Stimulated activated CD4-positive, alpha-beta T cell treated with anti-CD3 and anti-CD28 coated beads, Interleukin-15, amount 100 ng/mL, for 48 hours (primary cell): ENCODE data around the gene LRSAM1.

ENCODE experiments used
- DNase-seq, 2 donors: peaks; one replicate each; pipeline ENCODE4 v3.0.0-alpha.2; 2020; ENCODE audit warnings: low read depth in 2 of 2

LRSAM1 gene

DNA sequence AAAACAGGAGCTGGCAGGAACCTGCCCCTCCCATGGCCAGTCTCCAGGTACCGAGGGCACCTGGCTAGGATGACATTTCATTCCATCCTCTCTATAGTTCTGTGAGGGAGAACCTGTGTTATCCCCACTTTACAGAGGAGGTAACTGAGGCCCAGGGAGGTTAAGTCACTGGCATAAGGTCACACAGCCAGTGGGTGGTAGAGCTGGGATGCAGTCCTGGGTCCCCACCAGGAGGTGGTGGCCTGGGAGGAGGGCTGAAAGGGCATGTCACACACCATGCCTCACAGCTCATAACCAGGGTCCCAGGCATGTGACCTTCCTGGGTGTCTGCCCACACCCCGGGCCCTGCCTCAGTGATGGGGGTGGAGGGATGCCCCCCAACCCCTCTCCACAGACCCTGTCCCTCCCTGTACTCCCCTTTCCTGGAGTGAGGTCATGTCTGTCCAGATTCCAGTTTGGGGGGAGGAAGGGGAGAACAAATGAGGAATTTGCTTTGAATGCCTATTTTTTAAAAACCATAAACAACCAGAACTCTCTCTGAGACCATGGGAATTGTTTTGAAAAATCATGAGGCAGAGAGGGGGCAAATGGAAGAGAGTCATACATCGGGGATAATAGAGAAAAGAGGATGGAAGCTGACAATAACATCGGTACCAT, 83.1 kb downstream of the LRSAM1 start:
- no peak for DNase-seq

DNA sequence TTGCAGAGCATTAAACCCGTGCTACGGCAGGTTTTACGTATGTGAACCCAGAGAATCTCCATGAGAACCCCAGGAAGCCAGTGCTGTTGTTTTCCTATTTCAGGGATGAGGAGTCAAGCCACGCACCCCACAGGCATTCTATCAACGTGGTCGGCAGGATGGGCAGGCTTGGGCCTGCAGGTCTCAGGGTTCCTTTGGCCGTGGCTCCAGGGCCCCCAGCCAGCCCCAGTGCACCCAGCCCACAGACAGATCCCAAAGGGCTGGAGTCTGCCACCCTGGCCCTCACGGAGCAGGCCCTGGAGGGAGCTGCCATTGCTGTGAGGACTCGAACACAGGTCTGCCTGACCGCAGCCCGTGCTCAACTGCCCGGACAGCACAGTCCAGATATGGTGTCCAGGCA, 83.6 kb downstream of the LRSAM1 start:
- no peak for DNase-seq

DNA sequence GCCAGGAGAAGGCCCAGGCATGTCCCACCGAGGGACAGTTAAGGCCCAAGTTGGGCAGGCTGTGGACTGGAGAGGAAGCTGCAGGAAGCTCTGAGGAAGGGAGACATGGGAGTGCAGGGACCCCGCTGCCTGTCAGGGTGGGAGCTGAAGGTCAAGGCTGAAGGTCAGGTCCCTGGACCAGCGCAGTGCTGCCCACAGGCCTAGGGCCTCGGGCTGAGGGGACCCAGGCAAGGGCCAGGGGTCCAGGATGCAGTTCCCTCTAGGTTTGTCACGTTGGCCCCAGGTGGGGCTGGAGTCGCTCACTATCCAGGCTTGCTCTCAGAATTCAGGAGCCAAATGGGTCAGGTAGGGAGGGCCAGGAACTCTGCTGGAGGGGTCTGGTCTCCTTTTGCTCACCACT, 84.1 kb downstream of the LRSAM1 start:
- DNase-seq, result no peak

DNA sequence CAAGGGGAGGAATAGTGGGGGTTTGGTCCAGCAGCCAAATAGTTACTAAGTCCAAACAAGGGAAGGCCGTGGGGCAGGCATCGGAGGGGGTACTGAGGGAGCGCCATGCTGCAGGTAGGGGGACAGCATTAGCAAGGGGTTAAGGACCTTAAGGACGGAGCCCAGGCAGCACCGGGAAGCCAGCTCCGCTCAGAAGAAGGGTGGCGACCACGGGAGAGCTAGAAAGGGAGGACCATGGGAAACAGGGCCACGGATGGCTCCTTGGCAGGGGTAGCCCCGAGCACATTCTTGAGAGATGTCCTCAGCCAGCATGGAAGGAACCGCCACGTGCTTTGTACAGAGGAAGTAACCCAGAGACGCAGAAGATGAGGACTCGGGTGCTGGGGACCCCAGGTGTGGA, 84.5 kb downstream of the LRSAM1 start:
- no peak for DNase-seq

DNA sequence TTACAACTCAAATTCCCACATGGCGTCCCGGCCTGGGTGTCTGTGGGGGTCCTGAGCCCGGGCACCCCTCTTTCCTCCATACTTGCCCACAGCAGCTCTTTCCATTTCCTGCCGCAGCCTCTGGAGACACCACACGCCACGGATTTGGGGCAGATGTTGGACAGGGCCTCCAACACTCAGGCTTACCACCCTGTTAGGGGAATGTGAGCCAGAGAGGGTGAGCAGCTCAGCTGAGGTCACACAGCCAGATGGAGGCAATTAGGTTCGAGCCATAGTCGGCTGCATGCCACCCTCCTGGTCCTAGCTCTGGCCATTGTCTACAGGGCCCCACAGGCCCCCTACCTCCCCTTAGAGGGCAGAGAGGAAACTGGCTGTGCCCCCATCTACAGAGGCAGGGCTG, 85.2 kb downstream of the LRSAM1 start:
- DNase-seq, result no peak

DNA sequence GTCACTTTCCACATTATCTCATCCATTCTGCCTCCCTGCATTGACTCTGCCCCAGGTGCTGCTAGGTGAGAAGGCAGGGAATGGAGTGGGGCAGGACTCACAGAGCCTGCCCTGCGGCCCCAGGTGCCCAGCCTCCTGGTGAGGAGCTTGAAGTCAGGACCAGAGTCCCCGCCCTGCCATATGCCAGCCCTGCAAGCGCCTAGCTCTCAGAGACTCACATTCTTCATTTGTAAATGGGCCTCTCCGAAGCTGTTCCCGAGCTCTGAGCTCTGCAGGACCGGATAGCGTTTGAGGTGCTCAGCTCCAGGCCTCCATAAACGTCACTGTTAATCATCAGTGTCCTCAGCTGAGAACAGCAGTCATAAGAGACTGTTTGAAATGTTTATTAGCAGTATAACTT, 85.7 kb downstream of the LRSAM1 start:
- DNase-seq, result no peak

DNA sequence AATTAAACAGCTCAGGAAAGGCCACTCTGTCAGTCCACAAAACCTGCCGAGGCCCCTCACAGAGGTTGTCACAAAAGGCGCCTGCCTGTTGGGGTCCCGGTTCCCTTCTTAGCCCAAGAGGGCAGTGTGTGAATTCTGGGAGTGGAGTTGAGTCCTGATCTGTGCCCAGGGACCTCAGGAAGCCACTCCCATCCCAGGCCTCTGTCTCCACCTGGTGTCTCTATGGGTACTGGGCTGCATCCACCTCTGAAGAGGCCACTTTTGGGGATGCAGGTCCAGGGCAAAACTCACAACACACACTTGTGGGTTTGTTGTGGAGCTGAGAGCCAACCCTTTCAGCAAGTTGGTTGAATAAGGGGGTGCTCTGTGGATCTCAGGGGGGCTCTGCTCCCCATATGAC, 86.5 kb downstream of the LRSAM1 start:
- DNase-seq, result no peak

DNA sequence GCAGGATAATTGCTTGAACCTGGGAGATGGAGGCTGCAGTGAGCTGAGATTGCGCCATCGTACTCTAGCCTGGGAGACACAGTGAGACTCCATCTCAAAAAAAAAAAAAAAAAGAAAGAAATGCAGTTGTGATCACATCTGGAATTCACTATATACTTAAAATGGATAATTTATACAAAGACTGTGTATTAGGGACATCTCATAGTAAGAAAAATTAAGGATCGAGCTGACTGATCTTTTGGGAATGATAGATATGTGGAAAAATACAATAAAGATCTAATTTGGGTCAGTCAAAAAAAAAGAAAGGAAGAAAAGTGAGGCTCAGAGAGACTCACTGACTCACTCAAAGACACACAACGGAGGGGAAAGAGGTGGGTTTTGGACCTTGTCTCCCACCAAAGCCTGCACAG, 87.5 kb downstream of the LRSAM1 start:
- no peak for DNase-seq

DNA sequence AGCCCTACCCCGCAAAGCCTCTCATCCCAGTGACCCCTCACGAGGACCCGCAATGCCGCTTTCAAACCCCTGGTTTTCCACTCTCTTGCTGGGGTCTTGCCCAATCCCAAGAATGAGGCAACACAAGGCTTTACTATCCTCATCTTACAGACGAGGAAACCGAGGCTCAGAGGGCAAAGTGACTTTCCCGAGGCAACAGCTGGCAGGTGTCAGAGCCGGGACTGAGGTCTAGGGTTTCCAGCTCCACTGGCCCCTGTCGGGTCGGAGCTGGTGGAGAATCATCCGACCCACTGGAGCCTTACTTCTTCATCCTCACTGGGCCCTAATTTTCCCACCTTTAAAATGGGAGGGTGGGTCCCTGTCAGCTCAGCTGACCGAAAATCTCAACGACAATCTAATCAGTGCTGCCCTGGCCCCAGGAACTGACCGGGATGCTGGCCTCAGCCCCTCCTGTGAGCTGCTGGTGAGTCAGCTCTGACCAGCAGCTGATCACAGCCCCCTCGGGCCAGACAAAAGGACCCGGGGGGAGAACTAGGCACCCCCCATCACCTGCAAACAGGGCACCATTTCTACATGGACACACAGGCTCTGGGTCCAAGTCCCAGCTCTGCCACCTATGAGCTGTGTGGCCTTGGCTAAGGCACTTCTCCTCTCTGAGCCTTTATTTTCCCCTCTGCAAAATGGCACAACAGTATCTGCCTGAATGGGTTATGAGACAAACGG, 88.1 kb downstream of the LRSAM1 start:
- DNase-seq, result no peak

DNA sequence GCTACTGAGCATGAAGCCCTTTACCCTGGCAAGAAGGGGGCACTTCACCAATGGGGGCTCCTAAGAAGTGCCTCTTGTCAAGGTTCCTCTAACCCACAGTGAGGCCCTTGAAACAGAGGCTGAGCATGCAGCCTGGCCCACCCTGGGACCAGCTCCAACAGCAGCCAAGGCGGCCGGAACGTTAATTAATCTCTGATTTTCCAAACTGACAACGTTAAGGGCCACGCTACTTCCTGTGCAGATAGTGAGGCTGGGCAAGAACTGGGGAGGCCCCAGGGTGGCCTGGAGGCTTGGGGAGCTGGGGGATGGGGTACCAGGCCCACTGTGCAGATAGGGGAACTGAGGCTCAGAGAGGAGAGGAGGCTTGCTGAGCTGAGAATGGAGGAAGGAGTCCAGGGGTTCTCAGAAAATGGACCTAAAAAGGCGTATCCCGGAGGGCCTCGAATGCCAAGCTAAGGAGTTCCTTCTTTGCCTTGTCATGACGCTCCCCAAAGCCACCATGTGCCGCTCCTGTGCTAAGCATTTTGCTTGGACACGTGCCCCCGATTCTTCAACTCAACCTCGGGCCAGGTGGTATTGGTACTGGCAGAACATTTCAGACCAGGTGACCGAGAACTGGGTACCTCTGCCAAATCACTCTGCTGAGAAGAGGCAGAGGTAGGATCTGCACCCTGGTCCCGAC, 88.8 kb downstream of the LRSAM1 start:
- DNase-seq, result no peak

DNA sequence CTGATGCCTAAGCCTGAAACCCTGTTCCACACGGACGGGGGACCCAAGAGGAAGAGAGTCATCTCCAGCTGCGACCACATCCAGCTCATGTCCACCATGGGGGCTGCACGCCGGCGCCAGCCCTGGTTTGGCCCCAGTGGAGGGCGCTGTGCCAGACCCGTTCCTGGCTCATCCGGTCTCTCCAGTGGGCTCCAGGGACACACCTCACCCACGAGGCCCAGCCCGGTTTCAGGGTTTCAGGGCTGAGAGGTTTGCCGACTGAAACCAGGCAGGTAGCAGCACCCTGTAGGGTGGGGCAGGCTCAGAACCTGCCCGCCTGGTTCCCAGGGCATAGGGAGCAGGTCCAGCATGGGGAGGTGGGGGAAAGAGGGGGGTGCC, 89.3 kb downstream of the LRSAM1 start:
- DNase-seq, result no peak

DNA sequence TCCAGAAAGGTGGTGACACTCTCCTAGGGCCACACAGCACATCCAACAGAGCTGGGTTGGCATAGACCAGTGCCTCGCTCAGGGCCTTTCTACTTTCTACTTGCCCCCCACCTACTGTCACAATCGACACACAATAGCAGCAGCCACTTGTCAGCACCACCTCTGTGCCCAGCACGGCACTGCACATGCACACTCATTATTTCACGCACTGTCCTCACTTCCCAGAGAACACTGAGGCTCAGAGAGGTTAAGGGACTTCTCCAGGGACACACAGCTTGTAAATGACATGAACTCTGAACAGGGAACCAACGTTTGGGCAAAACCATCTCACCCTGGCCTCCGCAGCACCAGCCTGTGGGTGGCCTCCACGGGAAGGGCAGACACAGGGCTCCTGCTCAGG, 89.9 kb downstream of the LRSAM1 start:
- DNase-seq, result no peak

DNA sequence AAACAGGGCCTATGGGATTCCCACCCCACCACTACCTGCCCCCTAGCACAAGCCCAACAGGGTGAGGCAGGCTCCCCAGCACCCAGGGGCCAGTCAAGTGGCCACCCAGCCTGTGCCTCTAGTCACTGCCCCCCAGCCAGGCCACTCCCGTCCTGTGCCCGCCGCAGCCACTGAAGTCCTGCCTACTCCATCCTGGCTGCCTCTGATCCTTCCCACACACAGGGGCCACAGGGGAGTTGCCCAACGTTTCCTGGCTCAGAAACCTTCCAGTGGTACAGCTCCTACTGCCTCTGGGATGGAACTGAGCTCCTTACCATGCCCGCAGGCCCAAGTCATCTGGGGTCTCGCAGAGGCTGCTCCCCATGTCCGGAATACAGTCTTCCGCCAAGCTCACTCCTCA, 90.6 kb downstream of the LRSAM1 start:
- no peak for DNase-seq

DNA sequence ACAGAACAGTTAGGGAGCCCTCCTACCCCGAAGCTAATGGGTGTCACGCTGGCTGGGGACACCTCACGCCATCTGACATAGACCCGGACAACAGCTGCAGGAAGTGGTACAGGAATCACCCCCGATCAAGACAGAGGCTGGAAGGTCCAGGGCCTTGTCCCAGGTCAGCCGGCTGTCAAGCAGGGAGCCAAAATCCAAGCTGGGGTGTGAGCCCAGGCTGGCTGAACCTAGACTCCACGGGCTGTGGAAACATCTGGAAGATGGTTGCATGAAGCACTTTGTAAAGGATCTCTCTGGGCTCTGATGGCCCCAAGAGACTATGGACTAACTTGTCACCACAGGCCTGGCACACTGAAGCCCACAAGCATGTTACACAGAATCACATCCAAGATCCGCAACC, 91.9 kb downstream of the LRSAM1 start:
- no peak for DNase-seq

DNA sequence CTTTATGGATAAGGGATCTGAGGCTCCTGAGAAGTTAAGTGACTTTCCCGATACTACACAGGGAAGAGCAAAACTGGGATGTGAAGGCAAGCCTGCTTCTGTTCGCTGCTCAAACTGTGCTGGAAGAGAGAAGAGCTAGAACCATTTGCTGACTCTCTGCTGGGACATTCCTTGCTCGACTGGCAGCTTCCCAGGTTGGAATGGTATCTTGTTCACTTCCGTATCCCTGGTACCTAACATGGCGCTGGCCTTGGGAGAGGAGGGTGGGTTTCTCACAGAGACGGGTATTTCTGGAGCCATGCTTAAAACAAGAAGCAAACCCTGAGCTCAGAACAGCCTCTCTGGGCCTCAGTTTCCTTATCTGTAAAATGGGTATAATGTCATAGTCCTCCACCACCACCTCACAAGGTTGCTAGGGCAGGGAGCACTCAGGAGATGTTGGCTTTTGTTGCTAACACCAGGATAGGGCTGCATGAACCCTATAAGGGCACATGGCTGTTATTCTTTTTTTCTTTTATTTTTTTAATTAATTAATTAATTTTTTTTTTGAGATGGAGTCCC, 92.7 kb downstream of the LRSAM1 start:
- no peak for DNase-seq

DNA sequence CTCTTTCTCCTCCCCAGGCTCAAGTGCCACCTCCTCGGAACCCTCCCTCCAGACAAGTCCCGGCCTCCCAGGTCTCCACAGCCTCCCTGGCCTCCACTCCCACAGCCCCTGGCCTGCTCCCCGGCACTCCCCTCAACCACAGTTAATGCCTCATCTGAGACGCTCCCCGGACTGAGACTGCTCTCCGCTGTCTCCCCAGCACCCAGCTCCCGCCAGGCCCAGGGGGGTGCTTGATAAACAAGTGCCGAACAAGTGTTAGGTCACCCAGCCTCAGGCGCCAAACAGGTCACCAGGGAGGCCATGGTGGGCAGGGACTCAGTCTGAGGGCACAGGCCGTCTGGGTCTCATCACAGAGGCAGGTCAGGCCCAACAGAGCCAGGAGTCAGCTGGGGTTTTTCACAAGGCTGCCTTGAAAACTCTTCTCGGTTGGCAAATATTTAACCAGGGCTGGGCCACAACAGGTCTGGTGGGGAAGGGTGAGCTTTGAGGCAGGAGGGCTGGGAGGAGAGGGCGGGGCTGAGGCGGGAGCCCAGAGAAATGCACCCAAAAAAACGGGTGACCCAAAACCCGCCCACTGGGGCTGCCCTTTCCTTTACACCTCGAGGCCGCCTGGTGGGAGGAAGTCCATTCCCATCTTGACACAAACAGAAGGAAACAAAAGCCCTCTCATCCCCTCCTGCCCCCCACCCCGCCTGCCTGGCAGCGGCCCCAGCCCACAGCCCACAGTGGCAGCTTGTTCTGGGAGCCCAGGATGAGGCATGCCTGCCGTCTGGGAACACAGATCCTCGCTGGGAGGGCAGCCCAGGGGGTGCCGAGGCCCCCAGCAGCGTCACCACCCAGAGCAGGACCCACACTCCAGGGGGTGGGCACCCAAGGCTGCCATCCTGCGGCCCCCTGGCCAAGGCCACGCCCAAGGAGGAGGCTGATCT, 94.2 kb downstream of the LRSAM1 start:
- no peak for DNase-seq

DNA sequence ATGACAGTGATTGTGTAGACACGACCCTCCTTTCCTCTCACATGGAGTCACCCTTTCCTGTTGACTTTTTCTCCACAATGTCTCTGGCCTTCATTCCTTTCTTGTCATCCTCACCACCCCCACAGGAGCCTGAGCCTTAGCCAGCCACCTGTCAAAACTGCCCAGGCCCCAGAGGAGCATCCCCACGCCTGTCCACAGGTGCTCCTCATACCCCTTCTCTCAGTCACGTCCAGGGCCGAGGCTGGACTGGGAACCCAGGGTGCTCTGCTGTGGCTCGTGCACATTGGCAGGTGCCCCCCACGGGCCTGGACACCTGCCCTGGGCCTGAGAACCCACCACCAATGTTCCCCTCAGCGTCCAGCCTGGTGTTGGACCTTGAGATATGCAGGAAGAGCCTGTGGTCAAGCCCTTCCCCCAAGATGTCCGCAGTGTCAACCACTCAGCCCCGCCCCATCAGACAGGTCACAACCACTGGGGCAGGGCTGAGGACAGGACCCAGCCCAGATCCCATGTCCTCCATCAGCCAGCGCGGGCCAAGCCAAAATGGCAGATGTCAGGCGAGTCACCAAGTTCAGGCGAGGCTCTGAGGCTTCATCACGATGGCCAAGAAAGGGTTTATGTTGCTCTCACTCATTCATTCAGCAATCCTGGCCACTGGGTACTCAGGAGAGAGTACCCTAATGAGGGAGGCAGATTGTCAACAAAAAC, 95.0 kb downstream of the LRSAM1 start:
- no peak for DNase-seq

DNA sequence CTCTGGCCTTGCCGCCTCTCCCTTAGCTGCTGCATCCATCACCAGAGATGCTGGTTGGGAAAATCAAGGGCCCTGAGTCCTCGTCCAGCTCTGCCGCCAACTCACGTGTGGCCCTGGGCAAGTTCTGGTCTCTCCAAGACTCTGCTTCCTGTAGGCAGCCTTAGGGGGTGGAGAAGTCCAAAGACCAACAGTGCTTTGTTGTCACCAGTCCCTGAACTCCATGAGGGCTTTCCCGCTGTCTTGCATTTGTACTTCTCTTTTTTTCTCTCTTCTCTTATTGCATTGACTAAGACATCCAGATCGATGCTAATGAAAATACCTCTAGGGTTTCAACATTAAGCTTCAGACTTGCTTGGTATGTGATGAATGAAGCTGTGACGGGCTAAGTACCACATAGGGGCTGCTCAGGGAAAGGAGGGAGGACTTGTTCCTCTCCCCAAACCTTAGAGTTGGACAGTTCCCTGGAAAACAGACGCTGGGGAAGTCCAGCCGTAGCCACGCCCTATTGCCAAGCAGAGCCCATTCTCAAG, 97.1 kb downstream of the LRSAM1 start:
- DNase-seq, result no peak

DNA sequence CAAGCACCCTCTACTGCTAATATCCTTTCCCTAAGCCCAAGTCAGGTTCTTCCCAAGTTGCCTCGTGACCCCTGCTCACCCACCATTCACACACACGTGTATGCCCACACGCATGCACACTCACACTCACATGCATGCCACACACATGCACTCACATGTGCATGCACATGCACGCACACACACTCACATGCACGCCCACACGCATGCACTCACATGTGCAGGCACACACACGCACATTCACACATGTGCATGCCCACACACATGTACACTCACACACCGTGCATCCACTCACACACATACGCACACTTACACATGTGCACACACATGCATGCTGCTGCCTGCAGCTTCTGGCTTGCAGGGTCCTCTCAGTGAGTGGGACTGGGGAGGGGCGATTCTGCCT, 97.9 kb downstream of the LRSAM1 start:
- no peak for DNase-seq

DNA sequence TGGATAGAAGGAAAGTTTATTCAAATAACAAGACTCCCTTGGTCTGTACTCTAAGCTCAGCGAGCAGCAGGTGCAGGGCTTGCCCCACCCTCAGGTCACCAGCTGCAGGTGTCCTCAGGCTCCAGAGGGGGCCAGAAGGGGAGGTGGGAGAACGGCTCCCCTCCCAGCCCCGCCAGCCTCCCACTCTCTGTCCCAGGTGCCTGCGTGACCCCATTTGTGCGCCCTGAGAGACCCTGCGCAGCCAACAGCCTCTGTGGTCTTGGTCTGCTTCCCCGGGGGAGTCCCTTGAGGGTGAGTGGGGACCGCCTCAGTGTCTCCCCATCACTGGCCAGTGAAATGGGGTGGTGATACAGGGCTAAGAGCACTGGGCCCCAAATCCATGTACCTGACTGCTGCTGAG, 98.4 kb downstream of the LRSAM1 start:
- DNase-seq, result no peak

DNA sequence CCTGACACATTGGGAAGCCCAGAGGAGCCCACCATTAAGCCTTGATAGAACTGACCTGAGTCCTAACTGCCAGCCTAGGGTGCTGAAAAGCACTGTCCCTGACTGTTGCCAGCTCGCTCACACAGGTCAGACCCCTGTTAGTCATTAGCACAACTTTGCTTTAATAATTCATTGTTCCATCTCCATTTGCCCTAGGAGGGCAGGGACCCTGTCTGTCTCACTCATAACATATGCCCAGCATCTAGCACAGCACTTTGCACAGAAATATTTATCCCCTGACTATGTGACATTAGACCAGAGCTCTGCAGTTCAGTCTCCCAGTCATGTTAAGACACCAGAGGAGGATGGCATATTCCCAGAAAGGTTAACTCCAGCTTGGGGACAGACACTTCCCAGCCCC, 99.0 kb downstream of the LRSAM1 start:
- DNase-seq, result no peak
